ENCODE measurements around the gene PDGFD. TPM values are rescaled to one million over a fixed set of nuclear protein-coding genes. Genes with fewer than 3 reads are reported as not detected.

Gene PDGFD
- total RNA-seq, 2 experiments from 2014 or later = 0.20 TPM; not detected in 1

- TF ChIP-seq CTCF (IDR thresholded peaks at IDR 0.05) = no peak
- H3K36me3 Mint-ChIP-seq (ENCODE audit: low read depth) = no peaks in the 10 kb centered on the region
- no peaks in the 10 kb centered on the region for H3K27me3 Mint-ChIP-seq
- peaks cover 2% of the 10 kb centered on the region for H3K9me3 Mint-ChIP-seq
- intact Hi-C loops (cut with micrococcal nuclease) = no loop called here
- H3K4me1 Mint-ChIP-seq (ENCODE audit: low read depth) = no peaks in the 10 kb centered on the region
- H3K27ac Mint-ChIP-seq = no peak overlapping the region
- no peak for DNase-seq
- no peak overlapping the region for H3K4me3 Mint-ChIP-seq
- ChIA-PET CTCF (no interaction called here), POLR2A (no interaction called here)
- ATAC-seq = no peak
Observed at GRCh38 chr11:104046331-104046730, 117.6 kb downstream of the PDGFD start.

GRCh38 chr11:104043678-104044239 lies 120.2 kb downstream of the PDGFD start:
- DNase-seq (no peak), ATAC-seq (no peak)
- H3K4me3 Mint-ChIP-seq = no peak overlapping the region
- H3K27ac Mint-ChIP-seq = no peak overlapping the region
- peaks cover 2% of the 10 kb centered on the region for H3K9me3 Mint-ChIP-seq
- H3K27me3 Mint-ChIP-seq = no peaks in the 10 kb centered on the region
- no peaks in the 10 kb centered on the region for H3K4me1 Mint-ChIP-seq (ENCODE audit: low read depth)
- ChIA-PET CTCF (no interaction called here), POLR2A (no interaction called here)
- no peaks in the 10 kb centered on the region for H3K36me3 Mint-ChIP-seq (ENCODE audit: low read depth)
- intact Hi-C loops (cut with micrococcal nuclease) = no loop called here
- no peak for TF ChIP-seq CTCF (IDR thresholded peaks at IDR 0.05)

GRCh38 chr11:104043142-104043541 lies 120.8 kb downstream of the PDGFD start:
- H3K4me3 Mint-ChIP-seq = no peak overlapping the region
- ChIA-PET CTCF (no interaction called here), POLR2A (no interaction called here)
- ATAC-seq (no peak), DNase-seq (no peak)
- H3K27me3 Mint-ChIP-seq = no peaks in the 10 kb centered on the region
- H3K9me3 Mint-ChIP-seq = no peaks in the 10 kb centered on the region
- no peak for TF ChIP-seq CTCF (IDR thresholded peaks at IDR 0.05)
- no peak overlapping the region for H3K27ac Mint-ChIP-seq
- intact Hi-C loops (cut with micrococcal nuclease) = no loop called here
- no peaks in the 10 kb centered on the region for H3K36me3 Mint-ChIP-seq (ENCODE audit: low read depth)
- no peaks in the 10 kb centered on the region for H3K4me1 Mint-ChIP-seq (ENCODE audit: low read depth)

- H3K4me1 Mint-ChIP-seq (ENCODE audit: low read depth) = no peaks in the 10 kb centered on the region
- no peak overlapping the region for H3K4me3 Mint-ChIP-seq
- ChIA-PET POLR2A (no interaction called here), CTCF (no interaction called here)
- DNase-seq = no peak
- no peak for ATAC-seq
- H3K27ac Mint-ChIP-seq = no peak overlapping the region
- no peaks in the 10 kb centered on the region for H3K36me3 Mint-ChIP-seq (ENCODE audit: low read depth)
- H3K9me3 Mint-ChIP-seq = peaks cover 1% of the 10 kb centered on the region
- no peak for TF ChIP-seq CTCF (IDR thresholded peaks at IDR 0.05)
- no peaks in the 10 kb centered on the region for H3K27me3 Mint-ChIP-seq
- intact Hi-C loops (cut with micrococcal nuclease) = no loop called here
Observed at GRCh38 chr11:104041792-104042191, 122.2 kb downstream of the PDGFD start.

GRCh38 chr11:104036995-104037394 lies 127.0 kb downstream of the PDGFD start:
- ATAC-seq = no peak
- CTCF ChIA-PET = no interaction called here
- POLR2A ChIA-PET = no interaction called here

More at GRCh38 chr11:104036995-104037394, 127.0 kb downstream of the PDGFD start:
- Mint-ChIP-seq H3K4me1 (ENCODE audit: low read depth) (no peaks in the 10 kb centered on the region), H3K4me3 (no peak overlapping the region), H3K27ac (no peak overlapping the region), H3K36me3 (ENCODE audit: low read depth) (no peaks in the 10 kb centered on the region), H3K27me3 (no peaks in the 10 kb centered on the region), H3K9me3 (peaks cover 1% of the 10 kb centered on the region)
- TF ChIP-seq CTCF (IDR thresholded peaks at IDR 0.05) = no peak
- DNase-seq = no peak
- intact Hi-C loops (cut with micrococcal nuclease) = no loop called here
